ENCODE results near the gene PEF1.
A peak's percentile ranks its signal among the peaks of the same experiment; 100 is the strongest.

The PEF1 gene

DNA sequence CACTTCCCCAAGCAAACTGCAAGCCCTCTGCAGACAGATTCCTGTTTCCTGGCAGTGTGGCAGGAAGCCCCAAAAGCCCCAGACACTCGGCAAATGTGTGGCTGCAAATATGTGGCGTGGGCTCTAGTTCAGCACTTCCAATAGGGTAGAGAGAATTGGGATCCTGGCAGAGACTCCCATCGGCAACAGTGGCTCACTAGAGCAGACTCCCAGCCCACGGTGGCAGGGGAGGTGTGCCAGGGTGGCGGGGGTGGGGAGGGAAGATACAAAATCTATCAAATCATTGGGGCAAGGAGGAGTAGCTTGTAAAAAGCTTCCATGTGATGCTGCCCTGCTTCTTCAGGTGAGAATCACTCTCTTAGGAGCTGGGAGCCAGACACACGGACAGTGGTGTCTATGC lies 33.3 kb upstream of the PEF1 start:
- H3K27me3 Mint-ChIP-seq, result no peaks in the 10 kb centered on the region
- no peaks in the 10 kb centered on the region for H3K9me3 Mint-ChIP-seq
- H3K36me3 Mint-ChIP-seq (ENCODE audit: low read depth), result no peaks in the 10 kb centered on the region
- no peak overlapping the region for H3K4me3 Mint-ChIP-seq
- no peak for DNase-seq
- H3K4me1 Mint-ChIP-seq (ENCODE audit: low read depth), result no peaks in the 10 kb centered on the region
- no peak overlapping the region for H3K27ac Mint-ChIP-seq

DNA sequence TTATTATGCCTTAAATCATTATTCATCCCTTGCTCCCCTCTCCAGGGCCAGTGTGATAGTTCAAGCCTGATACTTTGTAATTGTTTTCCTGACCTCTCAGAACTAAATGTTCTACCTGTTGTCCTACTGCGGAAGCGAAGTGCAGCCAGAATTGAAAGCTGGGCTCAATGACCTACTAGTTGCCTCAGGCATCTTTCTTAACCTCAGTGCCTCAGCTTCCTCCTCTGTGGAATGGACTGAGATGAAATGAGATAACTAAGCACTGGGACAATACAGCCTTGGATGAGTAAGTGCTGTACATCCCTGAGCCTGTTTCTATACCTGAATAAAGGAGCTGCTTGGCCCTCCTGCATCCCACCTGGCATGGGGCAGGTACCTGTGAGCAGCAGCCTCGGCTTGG lies 32.7 kb upstream of the PEF1 start:
- no peaks in the 10 kb centered on the region for H3K27me3 Mint-ChIP-seq
- no peaks in the 10 kb centered on the region for H3K36me3 Mint-ChIP-seq (ENCODE audit: low read depth)
- no peaks in the 10 kb centered on the region for H3K9me3 Mint-ChIP-seq
- no peak overlapping the region for H3K4me3 Mint-ChIP-seq
- no peak for DNase-seq
- H3K4me1 Mint-ChIP-seq (ENCODE audit: low read depth), result no peaks in the 10 kb centered on the region
- no peak overlapping the region for H3K27ac Mint-ChIP-seq

DNA sequence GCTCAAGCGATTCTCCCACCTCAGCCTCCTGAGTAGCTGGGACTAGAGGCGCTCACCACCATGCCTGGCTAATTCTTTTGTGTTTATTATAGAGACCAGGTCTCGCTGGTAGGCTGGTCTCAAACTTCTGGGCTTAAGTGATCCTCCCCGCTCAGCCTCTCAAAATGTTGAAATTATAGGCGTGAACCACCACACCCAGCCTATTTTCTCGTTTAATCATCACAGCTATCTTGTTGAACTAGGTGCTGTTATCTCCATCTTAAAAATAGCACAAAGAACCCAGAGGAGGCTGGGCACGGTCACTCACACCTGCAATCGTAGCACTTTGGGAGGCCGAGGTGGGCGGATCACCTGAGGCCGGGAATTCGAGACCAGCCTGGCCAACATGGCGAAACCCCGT lies 31.1 kb upstream of the PEF1 start:
- no peaks in the 10 kb centered on the region for H3K9me3 Mint-ChIP-seq
- H3K4me1 Mint-ChIP-seq (ENCODE audit: low read depth), result no peaks in the 10 kb centered on the region
- H3K4me3 Mint-ChIP-seq, result no peak overlapping the region
- H3K27ac Mint-ChIP-seq, result no peak overlapping the region
- peaks cover 5% of the 10 kb centered on the region for H3K27me3 Mint-ChIP-seq
- no peak for DNase-seq
- no peaks in the 10 kb centered on the region for H3K36me3 Mint-ChIP-seq (ENCODE audit: low read depth)

DNA sequence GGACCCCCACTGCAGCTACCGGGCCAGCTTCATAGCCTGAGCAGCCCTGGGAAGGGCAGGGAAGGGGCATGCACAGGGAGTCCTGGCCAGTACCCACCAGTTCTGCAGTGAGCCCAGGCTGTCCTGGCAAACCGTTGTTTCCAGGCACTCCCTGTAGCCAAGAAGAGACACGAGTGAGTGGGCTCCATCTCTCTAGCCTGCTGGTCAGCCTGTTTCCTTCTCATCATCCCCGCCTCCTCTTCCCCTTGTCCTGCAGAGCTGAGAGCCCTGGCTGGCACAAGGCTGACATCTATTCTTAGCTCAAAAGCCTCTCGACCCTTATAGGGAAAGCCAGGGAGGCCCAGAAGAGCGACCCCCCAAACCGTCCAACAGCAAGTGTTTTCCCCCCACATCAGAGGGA lies 30.5 kb upstream of the PEF1 start:
- no peak for DNase-seq

DNA sequence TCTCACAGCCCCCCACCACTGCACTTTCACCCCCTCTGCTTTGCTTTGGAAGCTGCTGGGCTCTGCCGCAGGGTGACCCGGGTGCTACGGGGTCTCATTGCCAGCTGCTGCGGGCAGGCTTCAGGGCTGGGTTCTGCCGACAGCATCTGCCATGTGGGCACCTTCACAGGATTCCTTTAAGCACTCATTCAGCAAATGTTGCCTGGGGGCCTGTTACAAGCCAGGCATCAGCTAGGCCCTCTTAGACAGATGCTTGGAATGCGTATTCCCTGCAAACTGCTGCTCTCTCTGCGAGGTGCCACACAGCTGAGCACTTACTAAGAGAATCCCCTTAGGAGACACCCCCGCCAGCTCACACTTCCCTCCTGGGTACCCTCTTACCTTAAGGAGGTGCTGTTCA lies 29.9 kb upstream of the PEF1 start:
- Mint-ChIP-seq H3K27me3 (peaks cover 15% of the 10 kb centered on the region), H3K9me3 (no peaks in the 10 kb centered on the region), H3K4me1 (ENCODE audit: low read depth) (peaks cover 8% of the 10 kb centered on the region), H3K36me3 (ENCODE audit: low read depth) (no peaks in the 10 kb centered on the region), H3K27ac (no peak overlapping the region), H3K4me3 (no peak overlapping the region)
- DNase-seq, result no peak

More for the DNA sequence above, 30.5 kb upstream of the PEF1 start:
- no peaks in the 10 kb centered on the region for H3K9me3 Mint-ChIP-seq
- no peak overlapping the region for H3K27ac Mint-ChIP-seq
- peaks cover 3% of the 10 kb centered on the region for H3K4me1 Mint-ChIP-seq (ENCODE audit: low read depth)
- H3K27me3 Mint-ChIP-seq, result peaks cover 11% of the 10 kb centered on the region
- no peak overlapping the region for H3K4me3 Mint-ChIP-seq
- no peaks in the 10 kb centered on the region for H3K36me3 Mint-ChIP-seq (ENCODE audit: low read depth)

DNA sequence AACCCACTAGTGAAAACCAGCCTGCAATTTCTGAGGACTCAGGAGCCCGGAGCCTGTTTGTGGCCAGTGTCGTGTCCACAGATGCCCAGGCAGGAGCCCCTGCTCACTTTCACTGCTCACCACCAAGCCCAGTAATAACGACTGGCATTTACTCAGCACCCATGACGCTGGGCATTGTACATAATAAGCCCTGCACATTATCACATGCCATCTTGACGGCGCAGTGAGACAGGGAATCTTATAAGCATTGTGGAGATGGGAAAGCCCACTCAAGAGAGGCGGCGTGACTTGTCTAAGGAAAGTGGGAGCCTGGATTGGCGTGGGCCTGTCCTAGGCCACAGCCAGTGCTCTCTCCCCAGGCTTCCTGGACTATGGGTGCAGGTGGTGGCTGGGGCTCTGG lies 28.8 kb upstream of the PEF1 start:
- Mint-ChIP-seq H3K4me3 (no peak overlapping the region), H3K4me1 (ENCODE audit: low read depth) (peaks cover 9% of the 10 kb centered on the region), H3K9me3 (no peaks in the 10 kb centered on the region), H3K27me3 (peaks cover 24% of the 10 kb centered on the region), H3K27ac (no peak overlapping the region), H3K36me3 (ENCODE audit: low read depth) (no peaks in the 10 kb centered on the region)
- DNase-seq, result no peak

DNA sequence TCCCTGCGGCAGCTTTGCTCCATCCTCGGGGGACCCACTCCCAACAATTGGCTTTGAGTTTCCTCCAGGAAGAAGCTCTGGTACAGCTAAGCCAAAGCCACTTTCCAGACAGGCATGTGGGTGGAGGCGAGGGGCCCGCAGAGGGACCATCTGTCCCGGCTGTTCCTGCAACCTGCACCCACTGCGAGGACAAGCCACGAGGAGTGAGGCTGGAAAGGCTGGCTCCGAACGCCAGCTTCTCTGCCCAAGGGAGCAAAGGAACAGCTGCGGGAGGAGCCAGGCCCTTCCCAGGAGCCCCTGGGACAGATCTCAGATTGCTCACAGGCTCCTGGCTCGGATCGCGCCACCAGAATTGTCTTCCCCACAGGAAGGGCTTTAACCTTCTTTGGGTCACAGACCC lies 28.3 kb upstream of the PEF1 start:
- Mint-ChIP-seq H3K27me3 (peaks cover 24% of the 10 kb centered on the region), H3K27ac (no peak overlapping the region), H3K9me3 (no peaks in the 10 kb centered on the region), H3K36me3 (ENCODE audit: low read depth) (no peaks in the 10 kb centered on the region), H3K4me3 (no peak overlapping the region), H3K4me1 (ENCODE audit: low read depth) (peaks cover 9% of the 10 kb centered on the region)
- no peak for DNase-seq

DNA sequence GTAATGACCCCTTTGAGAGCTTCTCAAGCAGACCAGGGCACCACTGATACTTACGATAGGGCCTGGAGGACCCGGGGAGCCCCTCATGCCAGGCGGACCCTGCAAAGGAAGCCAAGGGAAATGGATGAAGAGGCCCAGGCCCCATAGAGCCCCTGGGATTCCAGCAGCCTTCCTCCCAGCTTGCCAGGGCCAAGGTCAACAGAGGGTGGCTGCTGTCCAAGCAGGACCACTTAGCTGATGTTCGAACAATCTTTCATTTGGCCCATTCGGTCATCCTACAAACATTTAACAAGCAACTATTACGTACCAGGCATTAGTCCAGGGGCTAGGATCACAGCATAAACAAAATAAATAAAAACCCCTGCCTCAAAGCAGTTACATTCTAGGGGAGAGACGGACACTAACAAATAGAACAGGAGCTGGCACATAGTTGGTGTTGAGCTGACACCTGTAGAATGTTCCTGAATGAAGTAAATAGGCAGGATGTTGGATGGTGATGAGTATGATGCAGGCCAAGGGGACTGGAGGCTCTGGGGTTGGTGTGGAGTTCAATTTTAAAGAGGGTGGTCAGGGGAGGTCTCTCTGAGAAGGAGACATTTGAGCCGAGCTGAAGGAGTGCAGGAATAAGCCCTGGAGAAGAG lies 27.0 kb upstream of the PEF1 start:
- DNase-seq, result no peak
- peaks cover 9% of the 10 kb centered on the region for H3K4me1 Mint-ChIP-seq (ENCODE audit: low read depth)
- no peak overlapping the region for H3K27ac Mint-ChIP-seq
- peaks cover 24% of the 10 kb centered on the region for H3K27me3 Mint-ChIP-seq
- H3K36me3 Mint-ChIP-seq (ENCODE audit: low read depth), result no peaks in the 10 kb centered on the region
- H3K4me3 Mint-ChIP-seq, result no peak overlapping the region
- no peaks in the 10 kb centered on the region for H3K9me3 Mint-ChIP-seq

DNA sequence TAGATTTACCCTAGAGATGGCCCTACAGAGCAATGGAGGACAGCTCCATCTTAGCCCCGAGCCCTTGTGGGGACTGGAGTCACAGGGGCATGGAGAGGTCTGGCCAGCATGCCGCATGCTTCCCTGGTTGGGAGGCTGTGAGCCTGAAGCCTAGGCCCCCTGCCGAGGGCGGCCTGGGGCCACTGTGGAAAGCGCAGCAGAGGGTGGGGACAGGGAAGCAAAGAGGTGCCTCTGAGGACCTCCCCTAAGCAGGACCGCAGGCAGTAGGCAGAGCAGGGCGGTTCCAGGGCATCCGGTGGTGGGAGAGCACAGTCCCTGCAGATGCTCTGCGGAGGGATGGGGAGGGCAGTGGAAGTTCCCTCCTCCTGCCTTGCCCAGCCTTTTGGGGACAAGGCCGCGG lies 26.5 kb upstream of the PEF1 start:
- Mint-ChIP-seq H3K36me3 (ENCODE audit: low read depth) (no peaks in the 10 kb centered on the region), H3K4me1 (ENCODE audit: low read depth) (peaks cover 9% of the 10 kb centered on the region), H3K9me3 (no peaks in the 10 kb centered on the region), H3K27me3 (peaks cover 24% of the 10 kb centered on the region), H3K27ac (no peak overlapping the region), H3K4me3 (no peak overlapping the region)
- DNase-seq, result no peak

DNA sequence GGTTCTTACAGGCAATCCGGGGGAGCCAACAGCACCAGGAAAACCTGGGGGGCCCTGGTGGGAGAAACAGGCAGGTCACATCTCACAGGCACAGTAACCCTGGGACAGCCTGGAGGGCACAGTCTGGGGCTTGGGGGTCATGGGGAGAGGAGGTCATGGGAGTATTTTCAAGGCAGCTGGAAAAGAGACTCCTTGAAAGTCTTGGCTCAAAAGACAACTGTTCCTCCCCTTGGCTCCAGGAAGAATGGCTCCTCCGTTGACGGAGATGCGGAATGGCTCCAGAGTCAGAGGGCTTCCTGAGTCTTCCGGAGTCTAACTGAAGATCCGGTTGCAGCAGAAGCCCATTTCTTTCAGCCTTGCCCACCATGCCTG lies 25.9 kb upstream of the PEF1 start:
- no peak overlapping the region for H3K4me3 Mint-ChIP-seq
- peaks cover 9% of the 10 kb centered on the region for H3K4me1 Mint-ChIP-seq (ENCODE audit: low read depth)
- H3K27ac Mint-ChIP-seq, result no peak overlapping the region
- H3K27me3 Mint-ChIP-seq, result peaks cover 24% of the 10 kb centered on the region
- no peaks in the 10 kb centered on the region for H3K36me3 Mint-ChIP-seq (ENCODE audit: low read depth)
- H3K9me3 Mint-ChIP-seq, result no peaks in the 10 kb centered on the region
- no peak for DNase-seq

DNA sequence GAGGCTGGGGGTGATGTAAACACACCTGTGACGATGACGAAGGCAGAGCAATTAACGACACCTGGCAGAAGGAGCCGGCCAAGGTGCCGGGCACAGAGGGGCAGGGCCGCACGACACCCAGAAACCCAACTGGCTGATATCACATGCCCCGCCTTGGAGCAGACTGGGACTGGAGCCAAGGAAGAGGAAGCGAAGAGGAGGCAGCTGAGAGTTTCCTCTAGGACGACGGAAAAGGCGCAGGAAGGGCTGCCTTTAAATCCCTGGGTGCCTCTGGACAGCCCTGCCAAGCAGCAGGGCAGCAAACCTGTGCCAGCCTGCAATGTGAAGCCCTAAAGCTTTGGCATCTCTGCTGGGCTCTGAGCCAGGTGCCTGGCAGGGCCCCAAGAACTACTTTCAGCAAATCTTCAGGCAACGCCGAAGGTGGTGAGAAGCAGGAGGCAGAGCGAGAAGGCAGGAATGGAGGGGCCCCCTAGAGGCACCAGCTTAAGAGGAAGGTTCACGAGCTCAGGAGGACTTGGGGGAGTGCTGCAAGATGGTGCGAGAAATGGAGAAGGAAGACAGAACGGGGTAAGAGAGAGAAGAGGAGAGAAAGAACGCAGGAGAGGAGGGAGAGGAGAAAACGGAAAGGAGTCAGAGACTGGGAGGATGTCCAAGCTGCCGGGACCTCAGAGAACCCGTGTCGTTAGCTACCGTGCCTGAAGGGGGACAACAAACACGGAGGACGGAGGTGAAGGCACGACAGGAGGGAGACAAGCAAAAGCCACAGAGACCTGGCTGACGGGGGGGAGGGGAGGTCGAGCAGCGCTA lies 25.3 kb upstream of the PEF1 start:
- Mint-ChIP-seq H3K4me1 (ENCODE audit: low read depth) (peaks cover 9% of the 10 kb centered on the region), H3K36me3 (ENCODE audit: low read depth) (no peaks in the 10 kb centered on the region), H3K9me3 (no peaks in the 10 kb centered on the region), H3K27ac (no peak overlapping the region), H3K4me3 (peak overlapping the region; percentile 58), H3K27me3 (peaks cover 24% of the 10 kb centered on the region)
- peak; percentile 46 for DNase-seq

DNA sequence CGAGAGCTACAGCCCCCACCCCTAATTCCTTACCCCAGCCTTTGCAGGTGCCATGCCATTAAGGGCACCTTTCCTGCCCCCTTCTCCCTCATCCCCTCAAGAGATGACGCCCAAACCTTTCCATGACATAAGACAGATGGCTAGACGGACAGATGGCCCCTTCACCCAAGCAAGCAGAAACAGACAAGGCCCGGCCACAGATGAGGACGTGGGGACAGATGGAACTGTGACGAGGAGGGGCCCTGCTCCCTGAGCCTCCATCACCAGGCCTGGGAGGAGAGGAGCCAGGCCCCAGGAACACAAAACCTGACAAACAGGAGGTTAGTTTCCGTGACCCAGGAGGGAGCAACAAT lies 24.7 kb upstream of the PEF1 start:
- Mint-ChIP-seq H3K36me3 (ENCODE audit: low read depth) (no peaks in the 10 kb centered on the region), H3K27ac (no peak overlapping the region), H3K4me1 (ENCODE audit: low read depth) (peaks cover 9% of the 10 kb centered on the region), H3K9me3 (no peaks in the 10 kb centered on the region), H3K27me3 (peaks cover 24% of the 10 kb centered on the region), H3K4me3 (no peak overlapping the region)
- no peak for DNase-seq

DNA sequence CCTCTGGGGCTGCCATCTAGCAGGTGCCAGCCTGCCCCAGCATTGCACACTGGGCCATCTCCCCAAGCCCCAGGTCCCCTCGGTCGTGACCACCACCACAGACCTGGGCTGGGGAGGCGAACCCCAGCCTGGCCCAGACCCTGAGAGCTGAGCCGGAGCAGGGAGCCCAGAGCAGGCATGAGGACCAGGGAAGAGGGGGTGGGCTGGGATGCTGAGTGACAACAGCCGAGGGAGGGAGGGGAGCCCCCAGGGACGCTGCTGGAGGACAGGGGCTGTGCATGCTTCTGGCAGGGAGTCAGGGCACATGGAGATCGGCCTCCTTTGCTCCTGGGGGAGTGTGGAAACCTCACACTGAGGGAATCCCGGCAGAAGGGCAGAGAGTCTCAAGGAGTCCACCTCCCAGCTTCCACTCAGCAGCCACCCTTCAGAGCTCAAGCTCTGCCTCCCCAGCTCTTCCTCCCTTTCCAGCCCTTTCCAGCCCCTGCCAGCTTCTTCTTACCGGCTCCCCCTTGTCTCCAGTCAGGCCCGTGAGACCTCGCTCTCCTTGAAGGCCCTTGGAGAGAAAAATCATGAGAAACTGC lies 23.7 kb upstream of the PEF1 start:
- Mint-ChIP-seq H3K27me3 (peaks cover 24% of the 10 kb centered on the region), H3K4me3 (no peak overlapping the region), H3K36me3 (ENCODE audit: low read depth) (no peaks in the 10 kb centered on the region), H3K9me3 (no peaks in the 10 kb centered on the region), H3K27ac (no peak overlapping the region), H3K4me1 (ENCODE audit: low read depth) (peaks cover 9% of the 10 kb centered on the region)
- DNase-seq, result no peak

DNA sequence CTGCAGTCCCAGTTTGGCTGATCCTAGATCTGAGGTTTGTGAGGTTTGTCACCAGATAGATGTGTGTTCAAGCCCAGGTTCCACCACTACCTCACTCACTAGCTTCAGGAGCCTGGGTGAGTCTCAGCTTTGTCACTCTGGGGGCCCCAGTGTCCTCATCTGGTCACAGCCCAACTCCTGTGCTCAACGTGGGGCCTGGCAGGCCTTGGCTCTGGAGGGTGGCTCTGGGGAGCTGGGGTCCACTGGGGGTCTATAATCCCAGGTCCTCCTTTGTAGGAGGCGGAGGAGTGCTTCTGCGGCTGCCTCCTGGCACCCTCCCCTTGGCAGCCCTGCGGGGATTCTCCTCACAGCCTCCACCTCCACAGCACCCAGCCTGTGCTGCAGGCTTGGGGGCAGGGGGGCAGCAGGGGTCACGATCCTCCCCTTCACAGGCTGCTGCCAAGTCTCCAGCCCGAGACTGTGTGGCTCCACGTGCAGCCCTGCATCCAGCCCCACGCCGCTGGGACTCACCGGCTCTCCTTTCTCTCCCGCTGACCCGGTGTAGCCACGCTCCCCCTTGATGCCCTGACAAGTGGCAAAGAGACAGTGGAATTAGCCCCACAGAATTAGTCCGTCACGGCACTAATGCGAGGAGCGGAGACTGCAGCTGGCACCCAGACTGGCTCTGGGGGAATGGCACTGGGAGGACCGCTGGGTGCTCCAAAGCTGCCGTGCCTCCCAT lies 22.5 kb upstream of the PEF1 start:
- Mint-ChIP-seq H3K36me3 (ENCODE audit: low read depth) (no peaks in the 10 kb centered on the region), H3K4me1 (ENCODE audit: low read depth) (peaks cover 9% of the 10 kb centered on the region), H3K27me3 (peaks cover 27% of the 10 kb centered on the region), H3K27ac (no peak overlapping the region), H3K9me3 (no peaks in the 10 kb centered on the region), H3K4me3 (no peak overlapping the region)
- no peak for DNase-seq
